OCI-LY3 (cell line): Measurements from ENCODE around the gene ARHGAP26.

Experiments
- H2AFZ ChIP-seq: fragments of 200-600, 300-600 bp; shearing (Covaris generic); 2 replicates; pipeline ENCODE4 v1.6.0; 2014; ENCODE audit warnings: antibody characterized with exemption, low read depth, low read length
- H3K27ac ChIP-seq: fragments of 200-600, 300-600 bp; sonication (generic); 2 replicates; pipeline ENCODE4 v1.5.1; 2014; ENCODE audit warnings: mild to moderate bottlenecking, low read length, moderate library complexity, mixed read lengths
- H3K27me3 ChIP-seq: fragments of 200-600, 300-600 bp; sonication (generic); 2 replicates; pipeline ENCODE4 v1.6.1; 2014; ENCODE audit warnings: low read depth, low read length, mixed read lengths
- H3K36me3 ChIP-seq: fragments of 200-600, 300-600 bp; sonication (generic); replicated peaks from 2 replicates; pipeline ENCODE3; 2014; ENCODE audit warnings: low read depth, low read length, mixed read lengths
- H3K4me1 ChIP-seq: fragments of 300-600, 200-600 bp; sonication (generic); 2 replicates; pipeline ENCODE4 v1.6.1; 2014; ENCODE audit warnings: low read length, mixed read lengths
- H3K4me2 ChIP-seq: fragments of 200-600, 300-600 bp; sonication (generic); 2 replicates; pipeline ENCODE4 v1.6.1; 2014; ENCODE audit warnings: low read length, mixed read lengths
- H3K4me3 ChIP-seq: fragments of 300-600, 200-600 bp; sonication (generic); 2 replicates; pipeline ENCODE4 v1.5.1; 2014; ENCODE audit warnings: antibody characterized with exemption, mild to moderate bottlenecking, low read length, moderate library complexity
- H3K79me2 ChIP-seq: fragments of 300-600, 200-600 bp; shearing (Covaris generic); 2 replicates; pipeline ENCODE4 v1.6.1; 2014; ENCODE audit warnings: mild to moderate bottlenecking, low read length, mixed read lengths
- H3K9ac ChIP-seq: fragments of 300-600, 200-600 bp; shearing (Covaris generic); 2 replicates; pipeline ENCODE4 v1.6.0; 2014; ENCODE audit warnings: mild to moderate bottlenecking, low read length, moderate library complexity
- H3K9me3 ChIP-seq: fragments of 200-600, 300-600 bp; shearing (Covaris generic); 2 replicates; pipeline ENCODE4 v1.6.1; 2014; ENCODE audit warnings: low read length, mixed read lengths; ENCODE audit not compliant: insufficient read depth
- H4K20me1 ChIP-seq: fragments of 200-600, 300-600 bp; sonication (generic); 2 replicates; pipeline ENCODE4 v1.6.1; 2016; ENCODE audit warnings: low read length, mixed read lengths; ENCODE audit not compliant: insufficient read depth
- CTCF ChIP-seq: fragments of 200-600, 300-600 bp; sonication (generic); IDR thresholded peaks from 2 replicates; pipeline ENCODE4 v1.5.1; 2014; ENCODE audit warnings: antibody characterized with exemption, low read length, low read depth
- EZH2phosphoT487 ChIP-seq: fragments of 200-600 bp; shearing (Covaris generic); IDR thresholded peaks from 2 replicates; pipeline ENCODE4 v1.6.1; 2018; ENCODE audit warnings: antibody characterized with exemption, mixed run types, low read depth

ARHGAP26 gene

GRCh38 chr5:143017541-143017940 lies 247.4 kb downstream of the ARHGAP26 start:
- Histone ChIP-seq H3K4me3 (no peak overlapping the region), H3K4me1 (peaks cover 66% of the 10 kb centered on the region), H4K20me1 (no peaks in the 10 kb centered on the region), H3K9ac (peak overlapping the region; percentile 40; the same call in 1 of the 2 replicates), H3K4me2 (peak overlapping the region; percentile 34), H3K9me3 (no peaks in the 10 kb centered on the region), H3K27me3 (no peaks in the 10 kb centered on the region), H3K27ac (peak overlapping the region; percentile 66), H3K36me3 (peaks cover 10% of the 10 kb centered on the region), H3K79me2 (no peaks in the 10 kb centered on the region), H2AFZ (no peak overlapping the region)
- no peak for TF ChIP-seq CTCF
- TF ChIP-seq EZH2phosphoT487 = no peak

- Histone ChIP-seq H2AFZ (no peak overlapping the region), H3K9me3 (no peaks in the 10 kb centered on the region), H3K79me2 (0 out of 2 replicates have a peak, but pooled peaks cover 3% of the 10 kb centered on the region), H3K4me3 (no peak overlapping the region), H3K4me1 (peaks cover 71% of the 10 kb centered on the region), H3K27ac (peak overlapping the region; percentile 97), H3K27me3 (no peaks in the 10 kb centered on the region), H3K36me3 (peaks cover 10% of the 10 kb centered on the region), H3K4me2 (no peak overlapping the region), H4K20me1 (no peaks in the 10 kb centered on the region), H3K9ac (no peak overlapping the region)
- TF ChIP-seq CTCF (no peak), EZH2phosphoT487 (no peak)
These were observed 247.8 kb downstream of the ARHGAP26 start for GRCh38 chr5:143017992-143018391.

GRCh38 chr5:143019157-143019556 lies 249.0 kb downstream of the ARHGAP26 start:
- H3K9ac ChIP-seq = peak overlapping the region; percentile 74
- peak overlapping the region; percentile 97 for H3K27ac ChIP-seq
- peak overlapping the region; percentile 78 for H3K4me2 ChIP-seq

More at GRCh38 chr5:143019157-143019556, 249.0 kb downstream of the ARHGAP26 start:
- Histone ChIP-seq H3K9me3 (no peaks in the 10 kb centered on the region), H2AFZ (no peak overlapping the region), H3K27me3 (no peaks in the 10 kb centered on the region), H3K36me3 (peaks cover 10% of the 10 kb centered on the region), H3K79me2 (peaks cover 3% of the 10 kb centered on the region; the same call in 1 of the 2 replicates), H4K20me1 (no peaks in the 10 kb centered on the region), H3K4me3 (peak overlapping the region; percentile 49), H3K4me1 (peaks cover 81% of the 10 kb centered on the region)
- no peak for TF ChIP-seq EZH2phosphoT487
- no peak for TF ChIP-seq CTCF
